GM18520 (cell line): ENCODE data around the gene SH3GL3.

Source experiments
- ATAC-seq: cut with Tn5 transposase; IDR thresholded peaks from one replicate; pipeline ENCODE4 v1.9.1; 2021; ENCODE audit not compliant: unreplicated experiment

Gene SH3GL3

DNA sequence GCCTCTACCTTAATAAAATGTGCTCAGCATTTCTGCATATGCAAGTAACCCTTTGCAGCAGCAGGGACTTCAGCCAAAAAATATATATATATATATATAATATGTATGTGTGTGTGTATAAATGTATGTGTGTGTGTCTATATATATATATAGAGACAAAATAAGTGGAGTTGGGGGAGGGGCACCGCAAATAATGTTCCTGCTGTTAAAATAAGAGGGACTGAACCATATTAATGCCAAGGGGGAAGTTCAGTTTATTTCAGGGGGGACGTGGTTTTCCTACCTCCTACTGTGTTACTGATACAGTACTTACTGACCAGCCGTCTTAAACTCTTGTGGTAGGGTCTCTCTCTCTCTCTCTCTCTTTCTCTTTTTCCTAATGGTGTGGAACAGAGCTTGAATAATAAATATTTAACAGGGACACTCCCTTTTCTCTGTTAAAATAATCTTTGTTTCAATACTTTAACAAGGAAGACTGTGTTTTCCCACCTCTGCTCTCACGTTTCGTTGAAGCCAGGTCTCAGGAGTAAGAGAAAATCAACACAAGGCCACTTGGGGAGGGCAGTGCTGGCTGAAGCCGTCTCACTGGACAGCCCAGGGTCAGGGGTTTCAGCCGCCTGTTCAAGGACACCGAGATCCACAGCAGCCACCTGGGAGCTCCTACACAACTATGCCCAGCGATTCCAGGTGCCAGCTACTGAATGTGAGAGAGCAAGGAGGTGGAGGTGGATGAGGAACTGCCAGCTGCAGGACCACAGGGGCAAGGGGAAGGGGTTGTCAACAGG is 164.0 kb downstream of the SH3GL3 start:
- ATAC-seq, result no peak

DNA sequence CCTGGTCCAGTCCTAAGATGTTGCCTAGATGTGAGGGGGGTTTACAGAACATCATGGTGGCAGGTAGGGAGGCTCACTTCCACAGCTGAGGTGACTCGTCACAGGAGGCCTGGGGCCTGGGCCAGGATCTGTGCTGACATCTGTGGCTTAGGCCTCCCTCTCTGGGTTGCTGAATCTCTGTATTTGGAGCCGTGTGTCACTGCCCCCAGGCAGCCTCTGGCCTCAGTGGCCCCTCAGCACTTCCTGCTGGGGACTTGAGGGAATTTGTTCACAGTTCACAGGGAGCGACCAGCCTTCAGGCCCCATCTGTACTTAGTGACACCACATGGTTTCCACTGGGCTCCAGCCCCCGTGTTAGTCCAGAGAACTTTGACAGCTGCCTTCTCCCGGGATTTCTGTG is 165.1 kb downstream of the SH3GL3 start:
- ATAC-seq, result no peak

DNA sequence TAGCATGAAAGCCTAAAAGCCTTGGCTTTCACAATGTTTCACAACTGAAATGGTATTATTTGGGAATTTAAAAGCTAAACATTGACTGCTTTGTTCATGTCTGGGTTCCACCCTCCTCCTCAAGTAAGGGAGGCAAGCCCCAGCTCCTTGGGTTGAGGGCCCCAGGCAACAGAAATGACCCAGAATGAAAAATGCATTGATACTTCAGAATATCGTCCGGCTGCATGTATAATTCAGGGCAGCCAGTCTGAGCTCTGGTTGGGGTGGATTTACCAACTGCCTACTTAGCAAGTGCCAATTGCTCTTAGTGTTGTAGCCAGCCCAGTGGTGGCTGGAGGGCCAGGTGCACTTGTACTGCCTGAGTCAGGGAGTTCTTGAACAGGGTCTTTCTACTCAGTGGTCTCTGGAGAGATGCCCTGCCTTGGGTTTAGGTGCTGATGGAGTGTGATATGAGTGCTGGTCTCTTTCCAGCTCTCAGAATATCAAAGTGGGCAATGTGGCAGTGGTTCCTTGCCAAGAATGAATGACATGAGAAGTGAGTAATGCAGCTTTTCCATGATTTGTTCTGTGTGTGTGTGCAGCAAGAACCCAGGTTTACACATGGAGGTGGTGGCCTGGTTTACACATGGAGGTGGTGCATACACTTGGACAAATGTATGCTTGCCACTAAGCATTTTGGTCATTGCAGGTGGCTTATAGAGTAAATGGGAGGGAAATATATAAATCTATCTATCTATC is 165.9 kb downstream of the SH3GL3 start:
- ATAC-seq, result no peak

DNA sequence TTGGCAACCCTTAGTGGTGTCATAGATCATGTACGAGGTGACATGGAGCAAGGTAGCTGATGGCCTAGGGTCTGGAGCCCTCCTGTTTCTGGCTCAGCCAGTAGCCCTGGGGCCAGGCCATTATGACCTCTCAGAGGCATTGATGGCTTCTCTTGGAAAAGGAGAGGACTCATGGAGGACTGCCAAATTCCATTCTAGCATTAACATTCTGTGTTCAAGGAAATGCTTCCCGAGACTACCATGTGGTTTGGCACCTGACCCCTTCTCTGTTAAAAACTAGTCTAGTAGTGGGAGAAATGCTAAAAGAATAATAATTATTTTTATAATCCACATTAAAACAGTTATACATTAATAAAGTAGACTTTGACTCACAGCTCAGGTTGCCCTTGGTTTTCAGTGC is 166.6 kb downstream of the SH3GL3 start:
- no peak for ATAC-seq

DNA sequence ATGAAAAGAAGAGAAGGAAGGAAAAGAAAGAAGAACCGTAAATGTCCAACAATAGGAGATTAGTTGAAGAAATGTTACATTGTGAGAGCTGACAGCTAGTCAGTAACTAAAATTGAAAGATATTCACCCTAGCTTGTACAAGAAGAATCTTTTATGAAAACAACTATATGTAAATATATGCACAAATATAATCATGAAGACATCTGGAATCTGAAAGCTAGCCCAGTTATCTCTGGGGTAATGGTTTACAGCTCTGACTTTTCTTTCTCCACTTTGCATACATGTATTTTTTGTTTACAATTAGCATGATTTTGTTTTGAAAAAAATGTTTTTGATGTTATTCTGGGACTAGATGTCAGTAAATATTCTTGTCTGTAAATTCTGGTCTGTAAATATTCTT is 169.7 kb downstream of the SH3GL3 start:
- ATAC-seq, result no peak

DNA sequence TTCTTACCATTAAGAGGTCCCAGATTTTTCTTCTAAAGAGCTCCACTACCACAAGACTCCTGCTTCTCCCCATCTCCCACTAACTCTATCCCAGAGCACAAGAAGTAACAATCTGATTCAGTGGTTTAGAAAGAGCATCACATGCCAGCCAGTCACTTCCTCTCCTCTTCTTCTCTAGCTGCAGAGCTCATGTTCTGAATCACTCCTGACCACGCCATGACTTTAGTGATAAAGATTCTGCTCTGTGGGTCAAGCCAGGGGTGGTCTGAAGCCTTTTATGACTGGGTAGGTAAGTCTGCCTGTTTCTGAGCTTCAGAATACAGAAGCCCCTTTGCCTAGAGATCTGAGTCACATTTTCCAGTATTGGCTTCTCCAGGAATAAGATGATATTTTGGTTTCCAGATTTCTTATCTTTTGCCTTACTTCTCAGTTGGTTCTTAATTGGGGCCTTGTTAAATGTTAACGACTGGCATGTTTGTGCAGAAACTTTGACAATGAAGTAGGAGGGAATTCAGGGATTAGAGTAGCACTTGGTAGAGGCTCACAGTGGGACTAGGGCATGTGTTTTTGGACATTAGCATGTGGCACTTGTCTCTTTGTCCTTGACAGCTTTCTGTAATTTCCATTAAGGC is 179.1 kb downstream of the SH3GL3 start:
- ATAC-seq, result no peak

DNA sequence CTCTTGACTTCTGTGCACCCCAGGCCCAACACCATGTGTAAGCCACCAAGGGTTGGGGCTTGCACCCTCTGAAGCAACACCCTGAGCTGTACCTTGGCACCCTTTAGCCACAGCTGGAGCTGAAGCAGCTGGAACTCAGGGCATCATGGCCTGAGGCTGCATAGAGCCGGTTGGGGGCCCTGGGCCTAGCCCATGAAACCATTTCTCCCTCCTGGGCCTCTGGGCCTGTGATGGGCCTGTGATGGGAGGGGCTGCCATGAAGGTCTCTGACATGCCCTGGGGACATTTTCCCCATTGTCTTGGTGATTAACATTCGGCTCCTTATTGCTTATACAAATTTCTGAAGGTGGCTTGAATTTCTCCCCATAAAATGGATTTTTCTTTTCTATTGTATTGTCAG is 184.4 kb downstream of the SH3GL3 start:
- no peak for ATAC-seq

DNA sequence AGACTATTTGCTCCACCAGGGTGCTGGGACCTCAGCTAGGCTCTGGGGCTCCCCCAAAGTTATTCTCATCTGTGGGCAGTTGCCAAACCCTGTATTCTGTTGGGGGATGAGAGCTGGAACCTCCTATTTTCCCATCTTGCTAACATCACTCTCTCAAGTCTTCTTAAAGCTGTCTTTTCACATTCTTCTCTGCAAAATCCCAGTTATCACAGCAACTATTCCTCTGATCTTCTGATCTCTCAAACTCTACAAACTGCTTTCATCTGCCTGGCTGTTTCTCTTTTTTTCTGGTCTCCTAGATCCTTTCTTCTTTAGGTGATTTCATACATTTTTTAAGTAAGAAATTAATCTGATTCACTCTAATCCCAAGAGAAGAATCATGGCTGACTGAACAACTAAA is 196.1 kb downstream of the SH3GL3 start:
- no peak for ATAC-seq

DNA sequence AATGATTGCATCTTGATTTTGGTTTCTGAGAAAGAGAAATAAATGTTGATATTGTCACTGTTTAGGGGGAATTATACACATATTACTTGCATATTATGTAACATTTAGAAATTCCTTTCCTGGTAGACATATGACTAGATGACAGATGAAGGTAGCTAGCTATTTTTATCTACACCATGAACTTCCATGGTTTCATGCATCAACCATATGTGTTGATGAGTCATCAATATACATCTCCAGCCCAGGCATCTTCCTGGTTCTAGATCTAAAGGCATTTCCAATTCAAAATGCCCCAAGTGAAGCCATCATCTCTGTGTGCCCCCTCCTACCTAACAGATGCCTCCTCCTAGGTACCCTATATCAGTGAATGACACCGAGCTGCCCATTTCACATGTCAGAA is 197.3 kb downstream of the SH3GL3 start:
- ATAC-seq, result no peak

DNA sequence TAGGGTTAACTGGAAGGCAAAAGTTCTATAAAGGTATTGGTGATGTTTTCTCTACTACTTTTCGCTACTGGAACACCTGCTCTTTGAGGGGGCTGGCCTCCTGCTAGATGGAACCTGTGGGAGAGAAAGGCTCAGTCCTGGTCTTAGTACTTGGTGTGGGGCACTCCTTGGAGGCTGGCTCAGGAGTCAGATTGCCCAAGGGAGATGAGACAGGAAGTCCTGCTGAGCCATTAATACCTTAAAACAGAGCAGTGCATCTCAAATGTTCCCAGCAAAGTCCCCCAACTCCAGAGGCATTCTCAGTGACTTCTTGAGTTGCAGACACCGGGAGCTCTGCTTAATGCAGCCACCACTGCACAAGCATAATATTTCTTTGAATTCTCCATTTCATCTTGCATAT is 203.7 kb downstream of the SH3GL3 start:
- ATAC-seq, result no peak

DNA sequence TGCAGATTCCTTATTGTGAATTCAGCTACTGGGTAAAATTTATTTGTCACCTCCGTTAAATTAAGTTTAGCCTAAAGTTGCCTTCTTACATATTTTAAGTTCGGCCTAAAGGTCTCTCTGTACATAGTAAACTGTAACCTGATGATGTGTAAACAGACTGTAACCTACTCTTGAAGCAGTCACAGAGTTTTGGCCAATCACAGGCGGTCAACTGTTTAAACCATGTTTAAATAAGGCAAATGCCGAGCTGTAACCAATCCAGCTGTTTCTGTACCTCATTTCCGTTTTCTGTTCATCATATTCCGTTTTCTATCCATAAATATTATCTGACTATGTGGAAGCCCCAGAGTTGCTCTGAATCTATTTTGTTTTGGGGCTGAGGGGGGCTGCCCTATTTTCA is 204.4 kb downstream of the SH3GL3 start:
- ATAC-seq, result no peak

DNA sequence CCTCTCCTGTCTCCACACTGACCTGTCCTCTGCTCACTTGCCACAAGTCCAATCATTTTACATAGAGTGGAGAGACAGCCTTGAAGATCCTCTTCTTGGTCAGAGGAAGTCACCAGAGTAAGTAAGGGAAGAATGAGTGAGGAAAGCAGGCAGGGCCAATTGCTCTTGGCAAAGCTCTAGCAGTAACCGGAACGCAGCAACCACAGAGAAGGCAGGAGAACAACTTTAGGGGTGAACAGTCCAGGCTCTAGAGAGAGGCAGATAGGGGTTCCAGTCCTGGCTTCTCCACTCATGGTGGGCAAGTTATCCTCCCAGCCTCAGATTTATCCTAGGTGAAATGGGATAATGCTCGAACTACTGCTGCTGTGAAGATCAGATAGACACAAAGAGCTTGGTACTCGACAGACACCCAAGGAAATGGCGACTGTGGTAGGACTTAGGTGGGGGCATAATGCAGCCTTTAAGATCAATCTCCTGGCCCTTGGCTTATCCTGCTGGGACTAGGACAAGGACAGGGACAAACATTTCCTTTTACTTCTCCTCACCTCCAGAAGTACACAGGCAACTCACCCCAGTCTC is 205.6 kb downstream of the SH3GL3 start:
- no peak for ATAC-seq

DNA sequence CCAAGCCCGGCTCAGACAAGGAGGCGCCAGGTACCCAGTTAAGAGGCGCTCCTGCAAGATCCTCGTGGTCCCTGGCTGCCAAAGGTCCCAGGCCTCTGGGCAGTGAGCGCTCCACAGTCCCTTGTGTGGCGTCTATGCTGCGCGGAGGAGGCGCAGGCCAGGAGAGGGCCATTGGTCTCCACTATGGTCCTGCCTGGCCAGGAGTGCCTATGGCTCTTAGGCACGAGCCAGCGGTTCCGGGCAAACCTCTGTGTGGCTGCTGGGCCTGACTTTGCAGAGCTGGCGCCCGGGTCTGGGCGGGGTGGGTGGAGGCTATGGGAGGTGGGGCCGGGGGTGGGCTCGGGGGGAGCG is 206.1 kb downstream of the SH3GL3 start:
- no peak for ATAC-seq

DNA sequence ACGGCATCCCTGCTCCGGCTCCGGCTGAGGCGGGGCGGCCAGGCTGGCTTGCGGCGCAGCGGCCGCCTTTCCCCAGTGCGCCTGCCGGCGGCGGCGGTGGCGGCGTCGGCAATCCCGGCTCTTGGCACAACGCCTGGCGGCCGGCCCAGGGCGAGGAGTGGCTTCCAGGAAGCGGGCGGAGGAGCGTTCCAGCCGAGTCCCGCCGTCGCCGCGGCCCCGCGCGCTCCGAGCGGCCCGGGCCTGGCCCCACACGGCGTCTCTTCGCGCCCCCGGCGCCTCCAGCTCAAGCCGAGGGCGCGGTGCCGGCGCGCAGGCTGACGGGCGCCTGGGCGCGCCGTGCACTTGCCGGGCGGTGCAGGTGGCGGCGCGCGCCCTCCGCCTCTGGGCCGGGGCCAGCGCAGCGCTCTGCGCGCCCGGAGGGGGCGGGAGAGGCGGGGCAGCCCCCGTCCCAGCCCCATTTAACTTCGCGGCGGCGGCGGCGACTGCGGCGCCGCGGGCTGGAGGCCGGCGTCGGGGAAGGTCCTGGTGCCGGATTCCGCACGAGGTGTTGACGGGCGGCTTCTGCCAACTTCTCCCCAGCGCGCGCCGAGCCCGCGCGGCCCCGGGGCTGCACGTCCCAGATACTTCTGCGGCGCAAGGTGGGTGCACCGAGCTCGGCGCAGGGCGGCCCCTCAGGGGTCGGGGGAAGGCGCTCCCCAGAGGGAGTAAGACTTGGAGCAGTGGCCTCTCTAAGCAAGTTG is 206.7 kb downstream of the SH3GL3 start, which contains the start of gene ADAMTSL3:
ADAMTSL3 (plus strand) TSS at position 485 of the 740 bp plus-strand sequence. CDS start 1,639 bp downstream, outside the sequence.
- ATAC-seq, result no peak

DNA sequence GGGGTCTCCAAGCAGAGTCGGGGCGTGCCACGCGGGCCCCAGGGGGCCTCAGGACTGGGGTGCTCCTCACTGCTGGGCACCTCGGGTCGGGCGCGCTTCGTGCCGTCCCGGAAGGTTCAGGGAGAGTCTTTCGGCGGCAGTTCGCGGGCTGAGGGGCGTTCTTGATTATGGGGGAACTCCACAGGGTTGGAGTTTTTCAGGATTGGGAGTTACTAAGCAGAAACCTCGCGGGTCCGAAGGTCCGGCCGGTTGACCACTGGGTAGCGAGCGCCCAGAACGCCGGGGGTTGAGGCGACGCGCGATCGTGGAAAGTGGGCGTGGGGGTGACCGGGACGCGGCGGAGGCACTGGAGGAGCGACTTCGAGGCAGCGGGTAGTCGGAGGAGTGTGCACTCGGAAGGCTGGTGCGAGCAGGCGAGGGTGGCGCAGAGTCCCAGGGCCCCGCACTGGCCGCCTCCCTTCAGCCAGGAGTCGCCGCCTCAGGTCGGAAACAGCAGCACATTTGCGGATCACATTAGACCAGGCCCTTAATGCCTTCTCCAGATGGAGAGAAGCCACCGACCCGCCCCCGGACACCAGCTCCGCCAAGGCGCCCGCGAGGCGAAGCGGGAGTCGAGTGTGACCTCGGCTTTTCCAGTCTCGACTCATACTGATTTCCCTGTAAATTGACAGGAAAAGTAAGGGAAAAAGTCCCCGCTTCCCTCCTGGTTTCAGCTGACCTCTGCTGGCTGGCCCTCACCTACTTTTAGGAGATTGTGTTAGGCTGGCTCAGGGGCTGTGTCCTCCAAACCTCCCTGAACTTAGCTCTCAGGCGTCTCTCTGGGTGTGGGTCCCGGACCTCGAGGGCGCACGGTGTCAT is 207.5 kb downstream of the SH3GL3 start:
- ATAC-seq, result no peak

DNA sequence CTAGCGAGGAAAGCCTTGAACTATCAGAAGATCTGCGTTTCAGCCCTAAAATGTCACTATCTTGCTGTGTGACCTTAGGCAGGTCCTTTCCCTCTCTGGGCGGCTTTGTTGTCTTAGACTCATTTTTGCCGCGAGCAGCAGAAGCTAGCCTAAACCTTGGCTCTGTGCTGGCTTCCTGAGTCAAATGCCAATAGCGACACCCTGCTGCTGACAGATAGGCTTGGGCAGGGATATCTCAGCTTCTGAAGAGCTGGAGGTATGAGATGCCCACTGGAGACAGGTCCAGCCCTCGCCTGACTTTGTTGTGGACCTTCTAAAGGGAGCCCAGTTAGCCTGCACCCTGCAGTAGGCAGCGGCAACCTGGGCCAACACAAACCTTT is 208.1 kb downstream of the SH3GL3 start:
- no peak for ATAC-seq

DNA sequence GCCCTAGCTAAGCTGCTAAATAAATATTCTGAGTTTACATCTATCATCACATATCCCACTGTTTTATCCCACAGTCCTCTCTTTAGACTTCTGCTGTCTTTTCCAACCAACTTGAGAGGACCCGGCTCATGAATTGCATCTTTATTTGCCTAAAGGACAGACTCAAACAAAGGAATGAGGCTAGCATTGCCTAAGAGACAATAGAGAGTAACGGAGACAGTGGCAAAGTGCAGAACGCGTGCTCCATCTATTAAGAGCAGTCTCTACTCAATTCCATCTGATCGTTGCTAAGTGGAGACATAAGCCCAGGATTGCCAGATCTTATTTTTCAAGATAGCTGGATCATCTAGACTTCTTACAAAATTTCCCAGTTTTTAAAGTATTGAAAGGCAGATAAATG is 209.1 kb downstream of the SH3GL3 start:
- ATAC-seq, result no peak

DNA sequence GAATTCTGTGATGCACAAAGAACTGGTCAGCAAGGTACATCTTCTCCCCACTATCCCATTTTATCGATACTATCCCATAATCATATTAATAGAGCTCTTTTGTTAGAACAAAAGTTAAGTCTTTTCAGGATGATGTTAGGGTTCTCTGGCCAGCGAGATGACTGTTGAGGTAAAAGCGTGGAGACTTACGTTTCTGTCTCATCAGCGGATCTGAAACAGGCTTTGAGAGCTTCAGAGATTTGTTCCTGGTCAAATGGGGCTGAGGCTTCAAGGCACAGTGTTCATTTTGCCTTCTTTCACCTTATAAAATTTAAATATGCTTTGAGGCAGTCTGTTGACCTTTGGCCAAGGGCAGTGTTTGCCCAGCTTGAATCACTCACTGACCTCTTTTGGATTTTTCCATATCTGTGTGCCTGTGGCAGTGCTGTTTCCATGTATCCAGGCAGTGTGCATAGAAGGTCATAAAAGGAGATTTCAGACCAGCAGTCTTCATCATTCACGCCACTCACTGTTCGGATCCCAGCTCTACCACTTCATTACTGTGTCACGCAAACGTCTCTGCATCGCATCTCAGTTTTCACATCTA is 209.9 kb downstream of the SH3GL3 start:
- no peak for ATAC-seq

DNA sequence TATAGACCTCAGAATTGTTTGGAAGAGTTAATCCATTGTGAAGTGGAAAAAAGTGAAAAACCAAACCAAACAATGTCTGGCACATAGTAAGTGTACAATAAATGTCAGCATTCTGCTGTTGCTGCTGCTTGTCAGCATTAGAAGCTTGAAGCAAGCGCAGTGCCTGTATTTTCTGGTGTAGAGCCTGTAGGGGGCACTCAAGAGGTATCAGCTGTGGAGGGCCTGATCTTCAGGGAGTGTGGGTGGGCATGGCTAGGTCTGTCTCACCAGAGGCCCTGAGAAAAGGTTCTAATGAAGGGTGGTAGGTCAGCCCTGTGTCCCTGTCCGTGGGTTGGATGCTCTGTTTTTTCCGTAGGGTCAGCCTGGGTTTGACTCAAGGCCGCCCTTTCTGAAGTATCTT is 210.4 kb downstream of the SH3GL3 start:
- no peak for ATAC-seq
